ENCODE data around the gene MARCHF6.
"Not testable (repeated sequence)": the region's sequence is repeated elsewhere in the genome, so short reads cannot be mapped to it uniquely, and the experiment has no call there.

MARCHF6 gene, protein sequence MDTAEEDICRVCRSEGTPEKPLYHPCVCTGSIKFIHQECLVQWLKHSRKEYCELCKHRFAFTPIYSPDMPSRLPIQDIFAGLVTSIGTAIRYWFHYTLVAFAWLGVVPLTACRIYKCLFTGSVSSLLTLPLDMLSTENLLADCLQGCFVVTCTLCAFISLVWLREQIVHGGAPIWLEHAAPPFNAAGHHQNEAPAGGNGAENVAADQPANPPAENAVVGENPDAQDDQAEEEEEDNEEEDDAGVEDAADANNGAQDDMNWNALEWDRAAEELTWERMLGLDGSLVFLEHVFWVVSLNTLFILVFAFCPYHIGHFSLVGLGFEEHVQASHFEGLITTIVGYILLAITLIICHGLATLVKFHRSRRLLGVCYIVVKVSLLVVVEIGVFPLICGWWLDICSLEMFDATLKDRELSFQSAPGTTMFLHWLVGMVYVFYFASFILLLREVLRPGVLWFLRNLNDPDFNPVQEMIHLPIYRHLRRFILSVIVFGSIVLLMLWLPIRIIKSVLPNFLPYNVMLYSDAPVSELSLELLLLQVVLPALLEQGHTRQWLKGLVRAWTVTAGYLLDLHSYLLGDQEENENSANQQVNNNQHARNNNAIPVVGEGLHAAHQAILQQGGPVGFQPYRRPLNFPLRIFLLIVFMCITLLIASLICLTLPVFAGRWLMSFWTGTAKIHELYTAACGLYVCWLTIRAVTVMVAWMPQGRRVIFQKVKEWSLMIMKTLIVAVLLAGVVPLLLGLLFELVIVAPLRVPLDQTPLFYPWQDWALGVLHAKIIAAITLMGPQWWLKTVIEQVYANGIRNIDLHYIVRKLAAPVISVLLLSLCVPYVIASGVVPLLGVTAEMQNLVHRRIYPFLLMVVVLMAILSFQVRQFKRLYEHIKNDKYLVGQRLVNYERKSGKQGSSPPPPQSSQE

DNA sequence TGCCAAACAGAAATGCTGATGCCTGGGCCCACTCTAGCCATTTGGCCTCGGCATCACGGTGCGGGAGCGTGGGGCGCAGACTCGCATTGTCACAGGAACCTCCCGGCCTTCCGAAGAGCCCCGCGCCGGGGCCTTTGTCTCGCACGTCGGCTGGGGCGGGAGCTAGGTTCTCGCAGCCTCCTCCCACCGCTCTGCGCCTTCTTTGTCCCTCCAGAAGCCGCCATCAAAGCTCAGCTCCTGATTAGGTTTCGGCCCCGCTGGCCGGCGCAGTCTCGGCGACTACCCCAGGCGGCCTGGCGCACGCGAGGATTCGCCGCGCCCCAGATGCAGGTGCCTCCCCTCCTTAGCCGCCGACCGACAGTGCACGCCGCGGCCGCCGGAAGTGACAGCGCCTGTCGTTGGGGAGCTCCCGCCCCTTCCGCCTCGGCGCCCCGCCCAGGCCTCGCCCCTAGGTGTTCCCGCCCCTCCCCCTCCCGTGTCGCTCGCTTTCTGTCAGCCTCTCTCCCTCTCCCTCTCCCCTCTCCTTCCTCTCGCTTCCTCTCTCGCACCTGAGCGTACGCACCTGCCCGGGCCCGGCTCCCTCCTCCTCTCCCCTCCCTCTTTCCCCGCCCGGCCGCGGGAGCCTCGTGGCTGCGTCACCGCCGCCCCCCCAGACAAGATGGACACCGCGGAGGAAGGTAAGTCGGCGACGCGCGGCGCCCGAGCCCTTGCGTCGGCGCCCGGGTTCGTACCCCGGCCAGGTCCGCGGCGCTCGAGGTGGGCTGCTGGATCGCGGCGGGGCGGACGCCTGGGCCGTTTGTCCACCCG, at the start of gene MARCHF6:
MARCHF6 (plus strand) TSS at position 455 of the 807 bp plus-strand sequence; CDS start at position 659, 204 bp downstream.
- peak; percentile 97 for DNase-seq

GRCh38 chr5:10303699-10304170, 49.8 kb upstream of the MARCHF6 start:
- DNase-seq, result no peak

- no peak for DNase-seq
These were observed 48.6 kb upstream of the MARCHF6 start for GRCh38 chr5:10304932-10305331.

DNA sequence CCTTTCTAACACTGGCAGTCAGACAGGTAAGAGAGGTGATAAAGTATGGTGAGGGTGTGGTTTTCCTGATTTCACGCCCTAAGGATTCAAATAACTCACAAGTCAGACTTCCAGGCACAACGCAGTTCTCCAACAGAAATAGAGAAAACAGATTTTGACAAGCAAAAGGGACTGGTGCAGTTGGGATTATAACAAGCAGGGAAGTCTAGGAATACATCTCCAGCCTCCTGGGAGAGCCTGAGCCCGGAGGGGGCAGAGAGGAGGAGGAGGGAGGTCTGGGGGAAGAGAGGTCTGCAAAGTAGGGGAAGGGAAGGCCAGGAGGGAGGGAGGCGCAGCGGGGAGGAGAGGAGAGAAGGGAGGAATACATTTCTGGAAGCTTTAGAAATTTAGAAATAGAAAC, 47.4 kb upstream of the MARCHF6 start:
- no peak for DNase-seq

DNA sequence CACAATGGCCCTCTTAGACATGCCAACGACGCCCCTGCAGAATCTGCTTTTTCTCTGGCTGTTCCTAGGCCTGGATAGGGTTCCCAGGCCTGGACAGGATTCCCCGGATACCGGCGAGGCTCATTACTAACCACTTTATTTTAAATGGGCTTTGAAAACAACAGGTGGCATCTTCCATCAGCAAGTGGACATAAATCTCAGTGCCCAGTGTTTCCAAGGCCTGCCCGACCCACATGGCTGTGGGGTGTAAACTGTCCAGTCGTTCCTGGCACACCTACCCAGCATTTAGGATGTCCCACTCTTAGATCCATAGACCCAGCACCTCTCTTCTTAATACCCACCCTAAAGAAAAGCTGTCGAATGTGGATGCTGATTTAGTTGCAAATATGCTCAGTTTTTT, 46.7 kb upstream of the MARCHF6 start:
- DNase-seq, result no peak

GRCh38 chr5:10307206-10308148, 46.0 kb upstream of the MARCHF6 start, which contains the start of gene CMBL:
TSS of gene CMBL (minus strand) at chr5:10307902. CDS start at chr5:10290762, 17,140 bp downstream.
- peak; percentile 75 for DNase-seq

- DNase-seq, result no peak
These were observed 44.7 kb upstream of the MARCHF6 start for GRCh38 chr5:10308844-10309243.

- no peak for DNase-seq
These were observed 43.3 kb upstream of the MARCHF6 start for GRCh38 chr5:10310066-10310779.

DNA sequence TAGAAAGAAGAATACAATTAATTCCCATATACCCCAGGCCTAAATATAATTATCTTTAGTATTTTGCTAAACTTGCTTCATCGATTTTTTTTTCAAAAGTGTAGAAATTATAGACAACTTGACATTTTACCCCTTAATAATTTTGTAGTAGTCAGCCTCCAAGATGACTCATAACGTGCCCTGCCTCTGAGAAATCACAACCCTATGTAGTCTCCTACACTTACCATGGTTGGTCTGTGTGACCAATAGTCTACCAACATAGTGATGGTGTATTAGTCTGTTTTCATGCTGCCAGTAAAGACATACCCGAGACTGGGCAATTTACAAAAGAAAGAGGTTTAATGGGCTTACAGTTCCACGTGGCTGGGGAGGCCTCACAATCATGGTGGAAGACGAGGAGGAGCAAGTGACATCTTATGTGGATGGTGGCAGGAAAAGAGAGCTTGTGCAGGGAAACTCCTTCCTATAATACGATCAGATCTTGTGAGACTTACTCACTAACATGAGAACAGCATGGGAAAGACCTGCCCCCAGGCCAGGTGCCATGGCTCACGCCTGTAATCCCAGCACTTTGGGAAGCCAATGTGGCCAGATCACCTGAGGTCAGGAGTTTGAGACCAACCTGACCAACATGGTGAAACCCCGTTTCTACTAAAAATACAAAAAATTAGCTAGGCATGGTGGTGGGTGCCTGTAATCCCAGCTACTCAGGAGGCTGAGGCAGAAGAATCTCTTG, 42.5 kb upstream of the MARCHF6 start:
- not testable (repeated sequence) for DNase-seq

GRCh38 chr5:10311595-10312425, 41.7 kb upstream of the MARCHF6 start:
- DNase-seq, result no peak

DNA sequence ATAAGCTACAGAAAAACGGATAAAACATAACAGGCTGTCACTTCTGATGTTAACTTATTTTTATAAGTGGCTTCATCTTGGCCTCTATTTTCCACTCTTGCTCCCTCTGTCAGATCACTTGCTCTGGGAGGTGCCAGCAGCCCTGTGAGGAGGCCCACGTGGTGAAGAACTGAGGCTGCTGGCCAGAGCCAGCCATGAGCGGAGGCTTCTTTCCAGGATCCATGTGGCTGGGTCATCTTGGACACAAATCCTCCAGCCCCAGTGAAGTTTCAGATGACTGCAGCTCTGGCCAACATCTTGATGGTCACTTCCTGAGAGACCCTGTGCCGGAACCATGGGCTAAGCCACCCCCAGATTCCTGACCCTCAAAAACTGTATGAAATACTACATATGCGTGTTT, 38.3 kb upstream of the MARCHF6 start:
- DNase-seq, result no peak

DNA sequence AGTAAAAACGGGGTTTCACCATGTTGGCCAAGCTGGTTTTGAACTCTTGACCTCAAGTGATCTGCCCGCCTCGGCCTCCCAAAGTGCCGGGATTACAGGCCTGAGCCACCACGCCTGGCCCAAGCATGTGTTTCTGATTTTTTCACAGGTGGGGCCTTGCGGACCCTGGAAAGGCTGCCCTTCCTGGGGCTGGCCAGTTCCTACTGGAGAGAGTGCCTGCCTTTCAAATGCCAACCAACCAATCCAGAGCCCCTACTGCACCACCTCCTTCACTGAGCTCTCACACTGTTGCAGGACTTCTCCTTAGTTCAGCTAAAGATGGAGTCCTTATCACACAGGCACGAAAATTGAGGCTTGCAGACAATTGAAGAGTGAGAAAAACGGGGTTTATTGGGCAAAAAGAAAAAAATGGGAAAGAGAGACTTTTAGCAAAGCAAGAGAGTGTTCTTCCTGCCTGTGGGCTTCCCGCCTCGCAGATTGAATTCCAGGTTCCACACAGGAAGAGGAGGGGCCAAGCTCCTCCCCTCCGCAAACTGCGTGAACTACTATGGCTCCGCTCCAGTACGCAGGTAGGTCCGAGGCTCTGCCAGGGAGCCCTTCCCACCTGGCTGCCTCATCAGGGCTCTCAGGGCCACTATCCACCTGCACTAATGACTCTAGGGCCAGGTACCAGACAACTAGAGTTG, 37.5 kb upstream of the MARCHF6 start:
- no peak for DNase-seq

DNA sequence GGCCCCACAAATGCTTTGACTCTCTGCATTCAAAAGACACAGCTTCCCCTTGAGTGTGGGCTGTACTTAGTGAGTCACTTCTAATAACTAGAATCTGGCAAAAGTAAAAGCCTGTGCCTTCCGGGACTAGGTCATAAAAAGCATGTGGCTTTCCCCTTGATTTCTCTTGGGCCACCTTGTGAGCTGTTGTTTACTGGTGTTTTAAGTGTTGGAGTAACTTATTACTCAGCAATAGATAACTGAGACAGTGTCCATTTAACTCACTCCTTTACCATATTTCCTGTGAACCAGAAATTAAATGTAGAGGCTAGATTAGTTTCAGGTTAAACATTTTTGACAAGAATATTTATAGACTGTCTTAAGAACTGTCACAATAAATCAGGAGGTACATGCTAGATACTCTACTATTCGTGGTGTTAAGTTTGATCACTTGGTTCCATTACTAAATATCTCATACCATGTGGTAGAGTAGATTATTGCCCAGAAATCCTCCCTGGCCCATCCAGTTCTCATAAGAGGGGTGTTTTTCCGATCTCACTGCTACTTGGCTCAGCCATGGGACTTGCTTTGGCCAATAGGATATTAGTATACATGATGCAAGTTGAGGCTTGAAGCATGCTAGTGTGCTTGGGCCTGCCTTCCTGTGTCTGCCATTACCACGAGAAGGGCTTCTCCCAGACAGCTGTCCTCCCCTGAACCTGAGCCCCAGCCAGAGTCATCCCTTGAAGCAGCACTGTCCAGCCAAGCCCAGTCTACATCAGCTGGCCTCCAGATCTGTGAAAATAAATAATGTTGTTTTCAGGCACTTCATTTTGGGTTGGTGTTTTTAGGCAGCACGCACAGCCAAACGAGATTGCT, 35.4 kb upstream of the MARCHF6 start:
- DNase-seq, result no peak

- no peak for DNase-seq
These were observed 34.2 kb upstream of the MARCHF6 start for GRCh38 chr5:10319202-10319851.

- DNase-seq, result no peak
These were observed 32.7 kb upstream of the MARCHF6 start for GRCh38 chr5:10320793-10321192.

- no peak for DNase-seq
These were observed 31.6 kb upstream of the MARCHF6 start for GRCh38 chr5:10321882-10322281.

Data from right forelimb (tissue), 1 donor.